Left renal cortex interstitium (tissue), 4 donors: ENCODE results near the gene THRAP3. TPM values are rescaled to one million over a fixed set of nuclear protein-coding genes. Genes with fewer than 3 reads are reported as not detected.

ENCODE experiments used
- DNase-seq, 4 donors: peaks; one replicate each; pipeline ENCODE4 v3.0.0-alpha.2; 2013; ENCODE audit warnings: low read depth in 4 of 4, low spot score in 2 of 4, missing footprints in 1 of 4
- polyA plus RNA-seq, 4 donors: library from polyadenylated mRNA; unstranded; fragments of 120-200 nt; gene quantifications; one replicate each; pipeline ENCODE4 v1.2.1, GENCODE V29; 2013; ENCODE audit not compliant: insufficient read length in 4 of 4

The THRAP3 gene
- polyA plus RNA-seq, 4 donors, result 121 to 150 (median 142) TPM

DNA sequence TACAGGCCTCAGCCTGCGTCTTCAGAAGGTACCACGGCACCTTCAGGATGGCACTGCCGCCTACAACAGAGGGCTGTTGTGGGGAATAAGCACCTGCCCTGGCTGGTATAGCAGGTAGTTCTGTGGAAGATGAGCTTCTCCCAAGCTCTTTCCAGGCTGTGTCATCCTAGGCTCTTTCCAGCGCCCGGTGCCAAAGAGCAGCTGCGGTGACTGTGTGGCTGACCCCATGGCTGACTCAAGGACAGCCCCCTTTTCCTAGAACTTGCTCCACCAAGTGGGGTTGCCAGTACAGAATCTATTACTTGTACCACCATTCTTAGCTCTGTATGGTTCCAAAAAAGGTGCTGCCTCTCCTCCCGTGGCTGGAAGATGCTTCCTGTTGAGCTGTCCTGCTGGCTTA, 121.1 kb downstream of the THRAP3 start:
- no peak for DNase-seq

DNA sequence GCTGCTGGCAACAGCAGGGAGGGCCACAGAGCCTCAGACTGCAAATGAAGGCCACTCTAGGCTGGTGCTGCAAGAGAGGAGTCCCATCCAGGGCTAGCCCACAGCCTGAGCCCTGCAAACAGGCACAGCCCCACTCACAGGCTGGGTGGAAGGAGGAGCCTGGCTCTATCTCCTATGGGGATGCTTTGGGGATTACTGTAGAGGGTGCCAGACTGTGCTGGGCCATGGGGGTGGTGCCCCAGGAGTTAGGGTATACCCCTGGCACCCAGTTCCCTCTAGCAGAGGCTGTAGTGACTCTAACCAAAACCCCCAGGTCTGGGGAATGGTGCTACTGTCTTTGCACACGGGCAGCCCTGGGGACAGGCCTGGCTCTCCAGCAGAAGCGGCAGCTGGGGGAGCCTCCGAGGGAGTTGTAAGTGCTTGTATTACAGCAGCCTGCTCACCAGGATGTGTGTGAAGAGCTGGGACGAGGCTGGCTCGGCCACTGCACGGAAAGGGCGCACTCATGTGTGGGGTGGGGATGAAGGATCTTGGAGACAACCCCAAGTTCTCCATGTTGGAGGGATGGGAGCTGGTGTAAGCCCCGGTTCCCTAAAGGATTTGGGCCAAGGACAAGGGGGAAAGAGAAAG, 122.6 kb downstream of the THRAP3 start:
- no peak for DNase-seq

- DNase-seq, result no peak
Observed at GRCh38 chr1:36349241-36349671, 125.0 kb downstream of the THRAP3 start.

DNA sequence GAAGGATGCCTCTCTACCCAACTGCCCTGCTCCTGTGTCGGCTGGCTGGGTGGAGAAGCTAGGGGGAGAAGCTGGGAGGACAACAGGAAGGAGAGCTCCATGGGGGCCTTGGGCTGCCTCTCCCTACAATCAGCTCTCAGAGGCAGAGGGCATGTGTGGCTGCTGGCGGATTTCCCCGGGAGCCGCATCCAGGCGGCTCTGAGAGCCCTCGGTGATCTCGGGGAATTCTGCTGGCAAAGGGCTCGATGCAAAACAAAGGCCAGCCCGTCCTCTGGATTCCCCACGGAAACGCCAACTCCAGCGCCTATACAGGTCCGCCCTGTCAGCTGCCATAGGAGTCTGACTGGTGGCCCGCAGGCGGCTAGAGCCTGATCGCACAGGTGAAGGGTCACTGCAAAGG, 125.6 kb downstream of the THRAP3 start:
- no peak for DNase-seq

- no peak for DNase-seq
Observed at GRCh38 chr1:36350659-36351226, 126.5 kb downstream of the THRAP3 start.

DNA sequence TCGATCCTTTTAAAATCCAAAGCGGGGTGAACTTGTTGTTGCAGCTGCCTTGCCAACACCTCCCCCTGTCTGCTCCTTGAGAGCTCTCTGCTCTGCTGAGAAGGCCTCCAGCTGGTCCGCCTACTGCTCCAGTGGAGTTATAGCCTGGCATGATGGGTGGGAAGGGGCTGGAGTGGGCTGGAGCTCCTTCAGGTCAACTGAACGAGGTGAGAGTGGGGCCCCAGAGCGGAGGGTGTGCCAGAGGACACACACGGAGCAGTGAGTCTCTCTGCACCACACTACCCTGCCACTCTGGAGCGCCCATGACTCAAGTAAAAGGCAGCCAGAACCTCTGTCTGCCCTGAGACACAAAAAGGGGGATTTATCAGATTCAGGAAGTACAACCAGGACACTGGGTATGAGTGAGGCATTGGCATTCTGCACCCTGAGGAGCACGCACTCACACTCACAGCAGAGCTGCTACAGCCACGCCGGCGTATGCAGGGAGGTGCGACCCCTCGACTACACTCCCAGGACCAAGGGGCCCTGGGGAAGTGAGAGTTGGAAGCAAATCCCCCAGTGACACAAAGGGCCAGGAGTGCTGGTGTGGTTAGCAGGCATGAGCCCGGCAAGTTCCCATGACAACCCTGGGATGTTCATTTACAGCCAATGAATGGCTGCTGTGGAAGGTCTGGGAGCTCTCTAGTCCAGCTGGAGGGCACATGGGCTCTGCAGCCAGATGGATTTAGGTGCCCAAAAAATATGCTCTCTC, 127.2 kb downstream of the THRAP3 start:
- no peak for DNase-seq

DNA sequence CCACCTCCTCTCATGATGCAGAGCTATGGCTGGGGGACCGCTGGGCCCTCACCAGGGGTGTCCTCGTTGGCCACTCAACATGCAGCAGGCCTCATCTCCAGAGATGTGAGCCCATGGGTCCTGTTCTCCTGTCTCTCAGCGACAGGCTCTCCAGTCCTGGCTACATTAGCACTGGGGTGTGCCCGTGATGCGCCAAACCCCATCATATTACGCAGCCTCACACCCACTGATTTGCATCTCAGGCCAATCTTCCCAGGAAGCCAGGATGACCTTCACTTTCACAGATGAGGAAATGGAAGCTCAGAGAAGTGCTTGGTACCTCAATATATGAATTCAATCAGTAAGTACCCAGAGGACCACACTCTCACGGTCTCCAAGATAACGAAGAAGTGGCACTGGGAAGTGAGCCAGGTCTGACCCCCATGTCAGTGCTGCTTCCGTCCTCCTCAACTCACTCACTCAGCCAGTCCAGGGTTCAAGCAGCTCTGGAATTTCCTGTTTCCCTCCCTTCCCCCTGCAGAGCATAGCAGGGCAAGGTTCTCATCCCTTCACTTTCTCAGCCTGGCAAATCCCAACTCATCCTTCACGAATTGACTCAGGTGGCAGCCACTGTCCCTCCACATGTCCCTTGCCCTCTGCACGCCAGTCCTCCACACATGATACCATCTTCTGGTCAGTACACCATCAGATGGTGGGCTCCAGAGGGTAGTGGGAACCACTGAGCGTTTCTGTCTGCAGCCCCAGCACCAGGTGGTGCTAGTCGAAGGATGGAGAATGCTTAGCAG, 128.1 kb downstream of the THRAP3 start:
- DNase-seq, result no peak

- DNase-seq, result no peak
Observed at GRCh38 chr1:36352910-36353878, 129.0 kb downstream of the THRAP3 start.

- DNase-seq, result no peak
Observed at GRCh38 chr1:36354486-36354885, 130.2 kb downstream of the THRAP3 start.

Other genes starting within 250 kb of the THRAP3 start
- 10 to 100 TPM in 2 of 4 donors, 1 to 10 TPM in 2; 9.4 to 14.3 (median 11.5) TPM for gene TEKT2, start 140.3 kb upstream of the THRAP3 start, polyA plus RNA-seq
- 10 to 100 TPM; 31.2 to 38.3 (median 33.4) TPM for gene ADPRS, start 135.6 kb upstream of the THRAP3 start, polyA plus RNA-seq
- gene COL8A2, start 99.2 kb upstream of the THRAP3 start, polyA plus RNA-seq, result 1 to 10 TPM; 1.6 to 2.8 (median 1.9) TPM
- gene TRAPPC3, start 75.0 kb upstream of the THRAP3 start, polyA plus RNA-seq, result 10 to 100 TPM; 63.0 to 67.7 (median 63.3) TPM
- 10 to 100 TPM; 57.5 to 77.7 (median 66.1) TPM for gene MAP7D1, start 68.3 kb upstream of the THRAP3 start, polyA plus RNA-seq
- gene SH3D21, start 81.9 kb downstream of the THRAP3 start, polyA plus RNA-seq, result 10 to 100 TPM; 18.5 to 40.8 (median 29.9) TPM
- 100 to 1,000 TPM in 2 of 4 donors, 10 to 100 TPM in 2; 43.1 to 142 (median 86.8) TPM for gene EVA1B, start 99.2 kb downstream of the THRAP3 start, polyA plus RNA-seq
- 10 to 100 TPM; 41.0 to 48.5 (median 44.2) TPM for gene STK40, start 161.5 kb downstream of the THRAP3 start, polyA plus RNA-seq
- 10 to 100 TPM; 24.3 to 32.2 (median 26.0) TPM for gene LSM10, start 173.5 kb downstream of the THRAP3 start, polyA plus RNA-seq
- 10 to 100 TPM; 18.2 to 26.8 (median 24.3) TPM for gene OSCP1, start 226.0 kb downstream of the THRAP3 start, polyA plus RNA-seq
- 10 to 100 TPM; 65.6 to 78.7 (median 69.6) TPM for gene MRPS15, start 239.9 kb downstream of the THRAP3 start, polyA plus RNA-seq